Natural killer cell (primary cell): Measurements from ENCODE around the gene ITGA5. TPM values are rescaled to one million over a fixed set of nuclear protein-coding genes. Genes with fewer than 3 reads are reported as not detected.

Source experiments
- ATAC-seq, 3 donors: fragments of 150-1000 bp in 2 of 3; fragments of 200-7000 bp in 1 of 3; cut with Tn5 transposase; 1 replicate in 1 of 3; 2 replicates in 2 of 3; pipeline ENCODE4 v1.10.0; 2021; ENCODE audit warnings: mild to moderate bottlenecking in 2 of 3, moderate library complexity in 2 of 3
- DNase-seq, 2 donors: peaks; one replicate each; pipeline versions ENCODE4 v3.0.0 to v3.0.0-alpha.2; 2013 to 2021; ENCODE audit warnings: mixed read lengths in 1 of 2
- H3K27ac ChIP-seq: one replicate; pipeline ENCODE4 v1.5.1; 2013; ENCODE audit warnings: mild to moderate bottlenecking, low read length
- H3K27me3 ChIP-seq: one replicate; pipeline ENCODE4 v1.6.1; 2013; ENCODE audit warnings: low read length; ENCODE audit not compliant: control insufficient read depth, insufficient read depth
- H3K36me3 ChIP-seq: one replicate; pipeline ENCODE4 v1.6.1; 2013; ENCODE audit warnings: low read length; ENCODE audit not compliant: control insufficient read depth, insufficient read depth
- H3K4me1 ChIP-seq: one replicate; pipeline ENCODE4 v1.6.1; 2013; ENCODE audit warnings: low read length; ENCODE audit not compliant: control insufficient read depth, insufficient read depth
- H3K4me3 ChIP-seq: one replicate; pipeline ENCODE4 v1.5.1; 2013; ENCODE audit warnings: low read length
- H3K9me3 ChIP-seq: one replicate; pipeline ENCODE4 v1.6.1; 2013; ENCODE audit warnings: low read length; ENCODE audit not compliant: control insufficient read depth, insufficient read depth
- H3K27ac Mint-ChIP-seq, 2 donors: one replicate each; pipeline ENCODE4 v1.8.0; 2022; ENCODE audit warnings: mild to moderate bottlenecking in 2 of 2, mixed read lengths in 2 of 2, moderate library complexity in 1 of 2
- H3K27me3 Mint-ChIP-seq, 2 donors: one replicate each; pipeline ENCODE4 v1.8.0; 2022; ENCODE audit warnings: low read depth in 2 of 2, mixed read lengths in 2 of 2
- H3K36me3 Mint-ChIP-seq: one replicate; pipeline ENCODE4 v1.8.0; 2022; ENCODE audit warnings: mixed read lengths
- H3K4me1 Mint-ChIP-seq, 2 donors: one replicate each; pipeline ENCODE4 v1.8.0; 2022; ENCODE audit warnings: mixed read lengths in 2 of 2
- H3K4me3 Mint-ChIP-seq: one replicate; pipeline ENCODE4 v1.8.0; 2022; ENCODE audit warnings: mild to moderate bottlenecking, moderate library complexity, mixed read lengths
- H3K9me3 Mint-ChIP-seq, 2 donors: one replicate each; pipeline ENCODE4 v1.8.0; 2022; ENCODE audit warnings: mixed read lengths in 2 of 2
- CTCF ChIP-seq: fragments of 200-600 bp; IDR thresholded peaks from one replicate; pipeline ENCODE4 v1.8.0; 2022; ENCODE audit warnings: antibody characterized with exemption
- WGBS: methylation state at CpG from one replicate; pipeline ENCODE4 v1.1.7; 2013; ENCODE audit warnings: missing lambda C conversion rate; ENCODE audit not compliant: insufficient coverage; 5-methylcytosine and 5-hydroxymethylcytosine counted together
- intact Hi-C: fragments of 100-400 bp; cut with micrococcal nuclease; formaldehyde crosslinking; loops from one replicate; pipeline ENCODE4 v1.14.2; 2022
- total RNA-seq, 4 donors: library from RNA; stranded (reverse); fragments of 120-200 nt in 1 of 4; gene quantifications; one replicate each; pipeline versions ENCODE4 v1.2.3 to v1.2.4, GENCODE V29; 2013 to 2022

Gene ITGA5
- total RNA-seq, 3 donors from 2014 or later (not counting 1 experiment from before 2014, with no cell fraction given): 177 to 232 (median 207) TPM

GRCh38 chr12:54444206-54444605, 25.1 kb upstream of the ITGA5 start:
- H3K36me3 ChIP-seq: no peaks in the 10 kb centered on the region
- H3K9me3 Mint-ChIP-seq: no peaks in the 10 kb centered on the region
- H3K9me3 ChIP-seq: no peaks in the 10 kb centered on the region
- no peak overlapping the region for H3K27ac Mint-ChIP-seq
- DNase-seq: no peak
- no peak overlapping the region for H3K27ac ChIP-seq
- H3K4me3 ChIP-seq: no peak overlapping the region
- ATAC-seq: no peak
- intact Hi-C loops: no loop called here
- peaks cover 3% of the 10 kb centered on the region for H3K4me1 ChIP-seq
- no peaks in the 10 kb centered on the region for H3K27me3 ChIP-seq
- H3K36me3 Mint-ChIP-seq: no peaks in the 10 kb centered on the region
- no peak overlapping the region for H3K4me3 Mint-ChIP-seq
- peaks cover 6% of the 10 kb centered on the region in 2 donors for H3K4me1 Mint-ChIP-seq
- no peaks in the 10 kb centered on the region for H3K27me3 Mint-ChIP-seq
- no peak for TF ChIP-seq CTCF

GRCh38 chr12:54443446-54443845, 24.4 kb upstream of the ITGA5 start:
- H3K9me3 ChIP-seq: no peaks in the 10 kb centered on the region
- WGBS: 90% methylated on average over 4 of the region's 4 CpGs
- peaks cover 12 to 13% of the 10 kb centered on the region in 2 donors for H3K4me1 Mint-ChIP-seq
- no peak for DNase-seq
- H3K36me3 ChIP-seq: no peaks in the 10 kb centered on the region
- H3K9me3 Mint-ChIP-seq: no peaks in the 10 kb centered on the region
- no peak overlapping the region for H3K27ac Mint-ChIP-seq
- intact Hi-C loops: no loop called here
- H3K4me1 ChIP-seq: peaks cover 3% of the 10 kb centered on the region
- no peaks in the 10 kb centered on the region for H3K36me3 Mint-ChIP-seq
- ATAC-seq: no peak
- TF ChIP-seq CTCF: no peak
- no peak overlapping the region for H3K4me3 ChIP-seq
- no peak overlapping the region for H3K4me3 Mint-ChIP-seq
- no peaks in the 10 kb centered on the region for H3K27me3 Mint-ChIP-seq
- H3K27ac ChIP-seq: no peak overlapping the region
- no peaks in the 10 kb centered on the region for H3K27me3 ChIP-seq

DNA sequence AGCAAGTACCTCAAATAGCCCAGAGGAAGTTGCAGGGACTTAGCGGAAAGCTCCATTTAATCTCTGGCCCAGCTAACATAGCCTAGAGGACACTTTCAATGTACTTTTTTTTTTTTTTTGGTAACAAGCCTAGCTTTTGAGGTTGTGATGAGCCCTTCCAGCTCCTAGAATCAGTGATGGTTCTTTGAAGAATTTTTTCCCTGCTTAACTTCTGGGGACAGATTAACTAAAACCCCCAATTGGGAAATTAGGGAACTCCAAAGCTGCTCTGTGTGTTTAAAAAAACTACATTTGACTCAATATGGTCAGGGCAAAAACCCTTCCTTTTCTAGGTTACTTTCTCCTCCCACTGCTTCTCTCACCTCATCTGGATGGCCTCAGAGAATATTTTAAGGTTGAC, 23.9 kb upstream of the ITGA5 start:
- intact Hi-C loops: no loop called here
- no peaks in the 10 kb centered on the region for H3K36me3 Mint-ChIP-seq
- ATAC-seq (no peak), DNase-seq (no peak)
- H3K27ac Mint-ChIP-seq: no peak overlapping the region
- Histone ChIP-seq H3K27me3 (no peaks in the 10 kb centered on the region), H3K4me1 (peaks cover 3% of the 10 kb centered on the region), H3K27ac (no peak overlapping the region), H3K36me3 (no peaks in the 10 kb centered on the region), H3K4me3 (no peak overlapping the region), H3K9me3 (no peaks in the 10 kb centered on the region)
- 90% methylated on average over 1 of the region's 1 CpG for WGBS
- H3K4me3 Mint-ChIP-seq: no peak overlapping the region
- no peaks in the 10 kb centered on the region for H3K27me3 Mint-ChIP-seq
- H3K9me3 Mint-ChIP-seq: no peaks in the 10 kb centered on the region
- TF ChIP-seq CTCF: no peak
- H3K4me1 Mint-ChIP-seq: peaks cover 13 to 14% of the 10 kb centered on the region in 2 donors

- no peaks in the 10 kb centered on the region for H3K27me3 ChIP-seq
- no peaks in the 10 kb centered on the region for H3K9me3 Mint-ChIP-seq
- no peak for TF ChIP-seq CTCF
- WGBS: 72% methylated on average over 2 of the region's 2 CpGs
- DNase-seq (no peak), ATAC-seq (no peak)
- no peaks in the 10 kb centered on the region for H3K36me3 ChIP-seq
- H3K36me3 Mint-ChIP-seq: no peaks in the 10 kb centered on the region
- no peak overlapping the region for H3K27ac Mint-ChIP-seq
- H3K27ac ChIP-seq: no peak overlapping the region
- no peak overlapping the region for H3K4me3 Mint-ChIP-seq
- no peaks in the 10 kb centered on the region for H3K27me3 Mint-ChIP-seq
- H3K4me1 Mint-ChIP-seq: peaks cover 13 to 20% of the 10 kb centered on the region in 2 donors
- H3K4me1 ChIP-seq: peaks cover 3% of the 10 kb centered on the region
- no peaks in the 10 kb centered on the region for H3K9me3 ChIP-seq
- intact Hi-C loops: no loop called here
- H3K4me3 ChIP-seq: no peak overlapping the region
Measured at GRCh38 chr12:54442099-54442498, 23.0 kb upstream of the ITGA5 start.
